SK-N-MC (cell line): Measurements from ENCODE around the gene RAD21L1.

Experiments
- DNase-seq: peaks from one replicate; pipeline ENCODE4 v3.0.0-alpha.2; 2011; ENCODE audit warnings: low read depth, low spot score
- H3K27ac ChIP-seq: fragments of 200-600 bp; sonication (generic); 2 replicates; pipeline ENCODE4 v1.5.1; 2016; ENCODE audit warnings: mixed run types
- H3K36me3 ChIP-seq: fragments of 200-600 bp; sonication (generic); 2 replicates; pipeline ENCODE4 v1.6.1; 2017; ENCODE audit warnings: antibody characterized with exemption, low read length, mixed read lengths; ENCODE audit not compliant: insufficient read depth
- H3K4me3 ChIP-seq: fragments of 200-600 bp; sonication (generic); 2 replicates; pipeline ENCODE4 v1.5.1; 2016
- H3K9ac ChIP-seq: fragments of 200-600 bp; sonication (generic); 2 replicates; pipeline ENCODE4 v1.8.0; 2017; ENCODE audit warnings: mixed run types, mixed read lengths; ENCODE audit not compliant: insufficient read length
- H3K9me3 ChIP-seq: fragments of 200-600 bp; sonication (generic); 2 replicates; pipeline ENCODE4 v1.6.1; 2017; ENCODE audit warnings: low read depth, mild to moderate bottlenecking, antibody characterized with exemption, low read length, moderate library complexity, mixed read lengths
- EZH2 ChIP-seq: fragments of 200-600 bp; sonication (generic); IDR thresholded peaks from one replicate; pipeline ENCODE4 v1.6.1; 2017; ENCODE audit warnings: antibody characterized with exemption
- FOXP2 ChIP-seq: optimal IDR thresholded peaks from 2 replicates; pipeline ENCODE3; 2011; ENCODE audit warnings: mild to moderate bottlenecking, moderate library complexity; ENCODE audit not compliant: insufficient read depth; ENCODE audit errors: extremely low read length, control extremely low read depth
- POLR2AphosphoS5 ChIP-seq: IDR thresholded peaks from 2 replicates; pipeline ENCODE4 v1.6.1; 2012; ENCODE audit warnings: mild to moderate bottlenecking, low read depth, low read length, borderline replicate concordance

RAD21L1 gene

GRCh38 chr20:1296922-1297321, 71.1 kb downstream of the RAD21L1 start:
- H3K36me3 ChIP-seq = no peaks in the 10 kb centered on the region
- TF ChIP-seq POLR2AphosphoS5 = no peak
- TF ChIP-seq FOXP2 = no peak
- TF ChIP-seq EZH2 = no peak
- H3K9me3 ChIP-seq = no peaks in the 10 kb centered on the region
- no peak overlapping the region for H3K9ac ChIP-seq
- H3K27ac ChIP-seq = no peak overlapping the region
- no peak overlapping the region for H3K4me3 ChIP-seq
- no peak for DNase-seq

- H3K9ac ChIP-seq = no peak overlapping the region
- no peaks in the 10 kb centered on the region for H3K9me3 ChIP-seq
- TF ChIP-seq FOXP2 (no peak), EZH2 (no peak), POLR2AphosphoS5 (no peak)
- DNase-seq = no peak
- H3K36me3 ChIP-seq = no peaks in the 10 kb centered on the region
- H3K27ac ChIP-seq = no peak overlapping the region
- H3K4me3 ChIP-seq = no peak overlapping the region
Observed at GRCh38 chr20:1297486-1297885, 71.6 kb downstream of the RAD21L1 start.

DNA sequence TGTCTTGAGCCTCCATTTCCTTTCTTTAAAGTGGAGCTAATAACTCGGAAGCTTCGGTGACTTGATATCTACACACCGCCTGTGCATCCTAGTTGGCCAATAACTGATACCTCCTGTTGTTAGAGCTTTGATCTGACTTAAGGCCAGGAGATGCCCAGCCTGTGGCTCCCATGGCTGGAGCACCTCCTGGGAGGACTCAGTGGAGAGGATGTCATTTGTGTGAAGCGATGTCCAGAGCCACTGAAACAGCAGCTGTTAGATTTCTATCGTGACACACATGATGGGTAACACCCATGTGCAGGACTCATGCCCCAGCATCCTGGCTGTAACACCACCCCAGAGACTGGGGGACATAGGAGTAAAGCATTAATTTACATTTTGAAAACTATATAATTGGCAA, 72.3 kb downstream of the RAD21L1 start:
- Histone ChIP-seq H3K9ac (no peak overlapping the region), H3K9me3 (no peaks in the 10 kb centered on the region), H3K4me3 (no peak overlapping the region), H3K27ac (no peak overlapping the region), H3K36me3 (no peaks in the 10 kb centered on the region)
- no peak for DNase-seq
- TF ChIP-seq FOXP2 (no peak), EZH2 (no peak), POLR2AphosphoS5 (no peak)

DNA sequence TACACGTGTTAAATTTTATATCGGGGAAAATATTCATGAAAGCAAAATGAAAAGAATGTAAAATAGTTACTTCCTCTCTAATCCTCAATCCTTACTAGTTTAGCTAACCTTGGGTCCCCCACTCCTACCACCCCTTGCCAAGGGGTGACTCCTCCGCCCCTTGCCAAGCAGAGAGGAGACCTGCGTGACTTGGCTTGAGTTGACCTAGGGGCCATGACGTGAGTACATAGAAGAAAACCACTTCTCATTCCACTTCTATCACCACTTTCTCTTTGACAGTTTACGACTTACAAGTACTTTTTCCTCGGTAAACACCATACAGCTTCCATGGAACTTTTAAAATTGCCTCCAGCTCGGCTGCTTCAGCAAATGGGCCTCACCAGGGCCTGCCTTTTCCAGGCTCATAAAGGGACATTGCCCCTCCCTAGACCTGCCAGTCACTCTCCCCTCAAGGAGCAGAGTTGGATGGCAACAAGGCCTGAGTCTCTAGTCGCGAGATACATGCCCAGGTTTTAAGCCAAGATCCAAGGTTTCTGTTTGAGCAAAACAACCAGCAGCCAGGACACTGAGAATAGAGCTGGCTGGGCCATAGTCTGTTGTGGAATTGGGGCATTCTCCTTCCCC, 73.2 kb downstream of the RAD21L1 start:
- no peak for DNase-seq
- no peaks in the 10 kb centered on the region for H3K36me3 ChIP-seq
- no peak overlapping the region for H3K9ac ChIP-seq
- no peak overlapping the region for H3K27ac ChIP-seq
- no peak for TF ChIP-seq FOXP2
- no peak for TF ChIP-seq POLR2AphosphoS5
- no peak for TF ChIP-seq EZH2
- H3K4me3 ChIP-seq = no peak overlapping the region
- H3K9me3 ChIP-seq = no peaks in the 10 kb centered on the region

DNA sequence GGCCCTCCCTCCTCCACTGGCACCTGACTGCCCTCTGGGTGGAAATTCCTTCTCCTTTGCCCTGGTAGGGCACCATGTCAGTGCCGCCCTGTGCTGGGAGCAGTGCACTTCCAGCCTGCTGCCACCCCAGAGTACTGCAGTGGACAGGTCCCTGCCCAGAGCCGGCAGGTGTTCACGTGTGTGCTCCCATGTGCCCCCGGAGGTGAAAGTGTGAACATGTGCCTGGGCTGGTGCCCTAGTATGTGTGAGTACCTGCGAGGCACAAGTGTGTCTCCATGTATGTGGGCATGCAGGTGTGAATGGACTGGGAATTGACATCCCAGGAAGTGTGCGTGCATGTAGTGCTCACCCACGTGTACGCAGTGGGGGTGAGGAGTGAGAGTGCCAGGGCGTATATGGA, 73.7 kb downstream of the RAD21L1 start:
- no peak for TF ChIP-seq POLR2AphosphoS5
- no peak for TF ChIP-seq EZH2
- TF ChIP-seq FOXP2 = no peak
- no peak overlapping the region for H3K4me3 ChIP-seq
- H3K36me3 ChIP-seq = no peaks in the 10 kb centered on the region
- H3K27ac ChIP-seq = no peak overlapping the region
- DNase-seq = no peak
- no peaks in the 10 kb centered on the region for H3K9me3 ChIP-seq
- no peak overlapping the region for H3K9ac ChIP-seq

GRCh38 chr20:1300083-1300840, 74.4 kb downstream of the RAD21L1 start:
- Histone ChIP-seq H3K9ac (no peak overlapping the region), H3K4me3 (no peak overlapping the region)

GRCh38 chr20:1301031-1301529, 75.2 kb downstream of the RAD21L1 start:
- H3K27ac ChIP-seq = no peak overlapping the region
- DNase-seq = no peak
- H3K9ac ChIP-seq = no peak overlapping the region
- H3K9me3 ChIP-seq = no peaks in the 10 kb centered on the region
- no peaks in the 10 kb centered on the region for H3K36me3 ChIP-seq
- TF ChIP-seq FOXP2 = no peak
- no peak for TF ChIP-seq EZH2
- no peak for TF ChIP-seq POLR2AphosphoS5
- H3K4me3 ChIP-seq = no peak overlapping the region

More at GRCh38 chr20:1300083-1300840, 74.4 kb downstream of the RAD21L1 start:
- no peaks in the 10 kb centered on the region for H3K9me3 ChIP-seq
- TF ChIP-seq EZH2 = no peak
- no peak for TF ChIP-seq POLR2AphosphoS5
- TF ChIP-seq FOXP2 = no peak
- H3K27ac ChIP-seq = no peak overlapping the region
- no peaks in the 10 kb centered on the region for H3K36me3 ChIP-seq
- no peak for DNase-seq

DNA sequence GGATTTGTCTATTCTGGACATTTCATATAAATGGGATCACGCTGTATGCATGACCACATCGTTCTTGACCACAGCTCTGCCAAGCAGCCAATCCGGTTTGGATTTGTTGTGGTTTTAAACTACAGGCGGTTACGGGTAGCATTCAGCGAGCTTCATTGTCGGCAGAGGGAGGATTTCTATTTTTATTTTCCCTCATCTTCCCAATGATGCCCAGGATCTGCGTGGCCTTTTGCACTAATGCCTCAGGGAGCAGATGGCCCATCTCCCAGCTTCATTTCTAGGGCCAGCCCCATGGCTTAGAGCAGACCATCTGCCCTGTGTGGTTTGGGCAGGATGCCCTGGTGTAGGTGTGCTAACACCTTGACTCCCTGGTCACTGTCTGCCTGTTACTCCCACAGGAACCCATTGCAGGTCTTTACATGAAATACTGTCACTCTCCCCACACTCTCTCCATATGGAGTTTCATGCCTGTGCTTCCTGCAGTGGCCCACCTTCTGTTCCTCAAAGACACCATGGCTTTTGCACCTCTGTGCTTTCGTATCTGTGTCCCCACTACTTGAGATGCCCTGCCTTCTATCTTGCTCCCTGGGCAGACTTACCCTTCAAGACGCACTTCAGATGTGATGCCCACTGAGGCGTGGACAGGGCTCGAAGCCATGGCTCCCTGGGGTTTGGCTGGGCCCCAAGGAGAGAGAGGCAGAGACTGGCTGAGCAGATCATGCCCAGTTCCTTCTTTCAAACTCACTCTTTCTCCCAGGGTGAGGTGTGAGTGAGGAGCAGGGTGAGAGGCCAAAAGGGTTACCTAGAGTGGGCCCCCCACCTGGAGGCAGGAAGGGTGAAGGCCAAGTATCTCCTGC, 77.1 kb downstream of the RAD21L1 start:
- no peaks in the 10 kb centered on the region for H3K9me3 ChIP-seq
- TF ChIP-seq EZH2 (no peak), FOXP2 (no peak), POLR2AphosphoS5 (no peak)
- DNase-seq = no peak
- no peak overlapping the region for H3K27ac ChIP-seq
- no peak overlapping the region for H3K9ac ChIP-seq
- no peak overlapping the region for H3K4me3 ChIP-seq
- H3K36me3 ChIP-seq = no peaks in the 10 kb centered on the region
